OCI-LY7 (cell line): Measurements from ENCODE around the gene C8G. TPM values are rescaled to one million over a fixed set of nuclear protein-coding genes. Genes with fewer than 3 reads are reported as not detected.

Source experiments
- BruUV-seq: library from RNA; stranded (reverse); fragments of 400-500 nt; replicated peaks from 2 replicates; lab custom pipeline; 2021; lab: Mats Ljungman, UMichigan
- CTCF ChIA-PET: fragments of 300-600 bp; sonication (Branson Sonifier 250); formaldehyde crosslinking; loops from one replicate; lab custom pipeline; 2022; ENCODE audit warnings: antibody characterized with exemption; ENCODE audit not compliant: unreplicated experiment; lab: Charles Lee
- POLR2A ChIA-PET: fragments of 300-600 bp; sonication (Branson Sonifier 250); formaldehyde crosslinking; loops from one replicate; lab custom pipeline; 2022; ENCODE audit warnings: antibody characterized with exemption; lab: Charles Lee
- DNase-seq: peaks from one replicate; pipeline ENCODE4 v3.0.0-alpha.2; 2015; ENCODE audit warnings: low spot score
- H2AFZ ChIP-seq: fragments of 200-600 bp; sonication (generic), shearing (Covaris generic); 2 replicates; pipeline ENCODE4 v1.6.1; 2014; ENCODE audit warnings: mild to moderate bottlenecking, antibody characterized with exemption, low read length, moderate library complexity
- H3K27ac ChIP-seq: fragments of 200-600 bp; sonication (generic); 2 replicates; pipeline ENCODE4 v1.5.1; 2014; ENCODE audit warnings: mixed run types, low read depth, mild to moderate bottlenecking, moderate library complexity, low read length, inconsistent platforms; ENCODE audit not compliant: poor library complexity, severe bottlenecking
- H3K36me3 ChIP-seq: fragments of 200-600 bp; sonication (generic); 2 replicates; pipeline ENCODE4 v1.6.1; 2014; ENCODE audit warnings: mild to moderate bottlenecking, antibody characterized with exemption, low read length, moderate library complexity, mixed read lengths; ENCODE audit not compliant: insufficient read depth
- H3K4me1 ChIP-seq: fragments of 200-600 bp; sonication (generic); 2 replicates; pipeline ENCODE4 v1.5.1; 2014; ENCODE audit warnings: mild to moderate bottlenecking, low read length; ENCODE audit not compliant: insufficient read depth, poor library complexity, severe bottlenecking
- H3K4me2 ChIP-seq: fragments of 200-600 bp; sonication (generic); 2 replicates; pipeline ENCODE4 v1.6.1; 2014; ENCODE audit warnings: mild to moderate bottlenecking, low read length
- H3K4me3 ChIP-seq: fragments of 200-600 bp; sonication (generic); 2 replicates; pipeline ENCODE4 v1.5.1; 2014; ENCODE audit warnings: mild to moderate bottlenecking, low read depth, low read length; ENCODE audit not compliant: poor library complexity, severe bottlenecking
- H3K79me2 ChIP-seq: fragments of 200-600 bp; sonication (generic); 2 replicates; pipeline ENCODE4 v1.6.1; 2016; ENCODE audit warnings: low read depth, mild to moderate bottlenecking, low read length, moderate library complexity, mixed read lengths; ENCODE audit not compliant: insufficient read depth
- H3K9me2 ChIP-seq: fragments of 200-600 bp; sonication (generic); 2 replicates; pipeline ENCODE4 v1.6.1; 2016; ENCODE audit warnings: mild to moderate bottlenecking, low read length, mixed read lengths; ENCODE audit not compliant: insufficient read depth
- H3K9me3 ChIP-seq: fragments of 200-600 bp; sonication (generic); 2 replicates; pipeline ENCODE4 v1.6.1; 2014; ENCODE audit warnings: mild to moderate bottlenecking, mixed run types, low read length, mixed read lengths
- H4K20me1 ChIP-seq: fragments of 200-600 bp; sonication (generic); 2 replicates; pipeline ENCODE4 v1.6.1; 2014; ENCODE audit warnings: mild to moderate bottlenecking, antibody characterized with exemption, low read length, moderate library complexity, mixed read lengths; ENCODE audit not compliant: insufficient read depth
- CTCF ChIP-seq: fragments of 200-600 bp; sonication (generic); conservative IDR thresholded peaks from 2 replicates; pipeline ENCODE4 v1.5.1; 2014; ENCODE audit warnings: mild to moderate bottlenecking, antibody characterized with exemption, low read length, moderate library complexity, mixed read lengths
- EZH2phosphoT487 ChIP-seq: fragments of 200-600 bp; sonication (generic); IDR thresholded peaks from 2 replicates; pipeline ENCODE4 v1.6.1; 2018; ENCODE audit warnings: low read depth, borderline replicate concordance, mild to moderate bottlenecking, mixed run types, antibody characterized with exemption, low read length, moderate library complexity, mixed read lengths
- intact Hi-C: fragments of 100-400 bp; cut with micrococcal nuclease; formaldehyde crosslinking; loops from one replicate; pipeline ENCODE4 v1.10.0; 2022; ENCODE audit not compliant: unreplicated experiment
- total RNA-seq, 2 experiments: library from RNA; depleted of rRNA in 1 of 2; stranded (reverse); fragments of >200 nt in 1 of 2; shearing (Covaris generic) in 1 of 2; gene quantifications; 2 replicates each; pipeline ENCODE4 v1.2.3, GENCODE V29; 2014 to 2022

The C8G gene
- total RNA-seq, 2 experiments from 2014 or later: 0.95 to 2.2 TPM

DNA sequence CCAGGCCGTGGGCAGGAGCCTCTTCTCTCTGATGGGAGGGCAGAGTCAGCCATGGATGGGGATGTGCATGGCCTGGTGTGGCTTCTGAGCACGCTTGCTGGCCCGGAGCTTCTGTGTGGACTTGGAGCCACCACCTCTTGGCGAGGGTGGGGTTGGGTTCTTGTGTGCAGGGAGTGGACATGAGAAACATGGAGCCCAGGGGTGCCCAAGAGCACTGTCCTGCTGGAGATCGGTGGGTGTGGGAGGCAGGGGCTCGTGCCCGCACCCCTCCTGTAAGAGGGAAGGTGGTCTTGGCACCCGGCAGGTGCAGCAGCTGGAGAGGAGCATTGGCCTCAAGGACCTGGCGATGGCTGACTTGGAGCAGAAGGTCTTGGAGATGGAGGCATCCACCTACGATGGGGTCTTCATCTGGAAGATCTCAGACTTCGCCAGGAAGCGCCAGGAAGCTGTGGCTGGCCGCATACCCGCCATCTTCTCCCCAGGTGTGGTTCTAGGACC is 24.3 kb upstream of the C8G start:
- no peaks in the 10 kb centered on the region for H3K9me2 ChIP-seq
- no peak for TF ChIP-seq EZH2phosphoT487
- no peak for TF ChIP-seq CTCF
- POLR2A ChIA-PET: no interaction called here
- H3K79me2 ChIP-seq: no peaks in the 10 kb centered on the region
- H3K4me1 ChIP-seq: peaks cover 5% of the 10 kb centered on the region
- intact Hi-C loops: no loop called here
- no peak overlapping the region for H3K27ac ChIP-seq
- no peak overlapping the region for H3K4me2 ChIP-seq
- CTCF ChIA-PET: no interaction called here
- DNase-seq: no peak
- H2AFZ ChIP-seq: no peak overlapping the region
- no peaks in the 10 kb centered on the region for H4K20me1 ChIP-seq
- H3K4me3 ChIP-seq: no peak overlapping the region
- no TSS peak for BruUV-seq
- H3K36me3 ChIP-seq: peaks cover 86% of the 10 kb centered on the region
- H3K9me3 ChIP-seq: no peaks in the 10 kb centered on the region

DNA sequence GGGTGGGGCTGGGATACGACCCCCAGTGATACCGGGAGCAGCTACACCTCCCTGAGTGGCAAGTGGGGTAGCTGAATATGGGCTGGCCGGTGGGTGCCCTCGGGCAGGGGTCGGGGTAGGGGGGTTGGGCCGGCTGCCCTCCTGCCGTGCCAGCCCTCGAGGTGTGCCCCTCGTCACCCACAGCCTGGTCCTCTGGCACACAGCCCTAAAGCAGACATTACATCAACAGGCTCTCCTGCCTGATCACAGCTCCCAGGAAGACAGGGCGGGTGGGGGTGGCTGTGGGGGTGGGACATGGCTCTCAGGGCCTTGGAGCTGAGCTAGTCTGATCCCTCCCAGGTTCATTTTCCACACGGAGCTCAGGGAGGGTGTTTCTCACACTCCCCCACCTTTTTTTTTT is 23.7 kb upstream of the C8G start:
- Histone ChIP-seq H3K79me2 (no peaks in the 10 kb centered on the region), H3K9me3 (no peaks in the 10 kb centered on the region), H4K20me1 (no peaks in the 10 kb centered on the region), H3K27ac (no peak overlapping the region), H3K36me3 (peaks cover 86% of the 10 kb centered on the region), H2AFZ (no peak overlapping the region), H3K4me3 (no peak overlapping the region), H3K9me2 (no peaks in the 10 kb centered on the region), H3K4me1 (peaks cover 5% of the 10 kb centered on the region), H3K4me2 (no peak overlapping the region)
- ChIA-PET POLR2A (no interaction called here), CTCF (no interaction called here)
- TF ChIP-seq EZH2phosphoT487: no peak
- no peak for TF ChIP-seq CTCF
- intact Hi-C loops: no loop called here
- DNase-seq: no peak
- no TSS peak for BruUV-seq

GRCh38 chr9:136921718-136922117 is 23.3 kb upstream of the C8G start:
- no peaks in the 10 kb centered on the region for H4K20me1 ChIP-seq
- no peak for TF ChIP-seq EZH2phosphoT487
- no peak for TF ChIP-seq CTCF
- CTCF ChIA-PET: no interaction called here
- no peak overlapping the region for H3K27ac ChIP-seq
- peaks cover 5% of the 10 kb centered on the region for H3K4me1 ChIP-seq
- intact Hi-C loops: no loop called here
- no peak overlapping the region for H2AFZ ChIP-seq
- no peaks in the 10 kb centered on the region for H3K9me2 ChIP-seq
- POLR2A ChIA-PET: no interaction called here
- H3K4me2 ChIP-seq: no peak overlapping the region
- H3K9me3 ChIP-seq: no peaks in the 10 kb centered on the region
- no peak for DNase-seq
- H3K4me3 ChIP-seq: no peak overlapping the region
- H3K36me3 ChIP-seq: peaks cover 86% of the 10 kb centered on the region
- no peaks in the 10 kb centered on the region for H3K79me2 ChIP-seq
- no TSS peak for BruUV-seq
